OCI-LY7 (cell line): ENCODE results near the gene ZNF668. TPM values are rescaled to one million over a fixed set of nuclear protein-coding genes. Genes with fewer than 3 reads are reported as not detected.

Experiments used
- BruUV-seq: library from RNA; stranded (reverse); fragments of 400-500 nt; replicated peaks from 2 replicates; lab custom pipeline; 2021; lab: Mats Ljungman, UMichigan
- CTCF ChIA-PET: fragments of 300-600 bp; sonication (Branson Sonifier 250); formaldehyde crosslinking; loops from one replicate; lab custom pipeline; 2022; ENCODE audit warnings: antibody characterized with exemption; ENCODE audit not compliant: unreplicated experiment; lab: Charles Lee
- POLR2A ChIA-PET: fragments of 300-600 bp; sonication (Branson Sonifier 250); formaldehyde crosslinking; loops from one replicate; lab custom pipeline; 2022; ENCODE audit warnings: antibody characterized with exemption; lab: Charles Lee
- DNase-seq: peaks from one replicate; pipeline ENCODE4 v3.0.0-alpha.2; 2015; ENCODE audit warnings: low spot score
- H2AFZ ChIP-seq: fragments of 200-600 bp; sonication (generic), shearing (Covaris generic); 2 replicates; pipeline ENCODE4 v1.6.1; 2014; ENCODE audit warnings: mild to moderate bottlenecking, antibody characterized with exemption, low read length, moderate library complexity
- H3K27ac ChIP-seq: fragments of 200-600 bp; sonication (generic); 2 replicates; pipeline ENCODE4 v1.5.1; 2014; ENCODE audit warnings: mixed run types, low read depth, mild to moderate bottlenecking, moderate library complexity, low read length, inconsistent platforms; ENCODE audit not compliant: poor library complexity, severe bottlenecking
- H3K36me3 ChIP-seq: fragments of 200-600 bp; sonication (generic); 2 replicates; pipeline ENCODE4 v1.6.1; 2014; ENCODE audit warnings: mild to moderate bottlenecking, antibody characterized with exemption, low read length, moderate library complexity, mixed read lengths; ENCODE audit not compliant: insufficient read depth
- H3K4me1 ChIP-seq: fragments of 200-600 bp; sonication (generic); 2 replicates; pipeline ENCODE4 v1.5.1; 2014; ENCODE audit warnings: mild to moderate bottlenecking, low read length; ENCODE audit not compliant: insufficient read depth, poor library complexity, severe bottlenecking
- H3K4me2 ChIP-seq: fragments of 200-600 bp; sonication (generic); 2 replicates; pipeline ENCODE4 v1.6.1; 2014; ENCODE audit warnings: mild to moderate bottlenecking, low read length
- H3K4me3 ChIP-seq: fragments of 200-600 bp; sonication (generic); 2 replicates; pipeline ENCODE4 v1.5.1; 2014; ENCODE audit warnings: mild to moderate bottlenecking, low read depth, low read length; ENCODE audit not compliant: poor library complexity, severe bottlenecking
- H3K79me2 ChIP-seq: fragments of 200-600 bp; sonication (generic); 2 replicates; pipeline ENCODE4 v1.6.1; 2016; ENCODE audit warnings: low read depth, mild to moderate bottlenecking, low read length, moderate library complexity, mixed read lengths; ENCODE audit not compliant: insufficient read depth
- H3K9me2 ChIP-seq: fragments of 200-600 bp; sonication (generic); 2 replicates; pipeline ENCODE4 v1.6.1; 2016; ENCODE audit warnings: mild to moderate bottlenecking, low read length, mixed read lengths; ENCODE audit not compliant: insufficient read depth
- H3K9me3 ChIP-seq: fragments of 200-600 bp; sonication (generic); 2 replicates; pipeline ENCODE4 v1.6.1; 2014; ENCODE audit warnings: mild to moderate bottlenecking, mixed run types, low read length, mixed read lengths
- H4K20me1 ChIP-seq: fragments of 200-600 bp; sonication (generic); 2 replicates; pipeline ENCODE4 v1.6.1; 2014; ENCODE audit warnings: mild to moderate bottlenecking, antibody characterized with exemption, low read length, moderate library complexity, mixed read lengths; ENCODE audit not compliant: insufficient read depth
- EZH2phosphoT487 ChIP-seq: fragments of 200-600 bp; sonication (generic); IDR thresholded peaks from 2 replicates; pipeline ENCODE4 v1.6.1; 2018; ENCODE audit warnings: low read depth, borderline replicate concordance, mild to moderate bottlenecking, mixed run types, antibody characterized with exemption, low read length, moderate library complexity, mixed read lengths
- intact Hi-C: fragments of 100-400 bp; cut with micrococcal nuclease; formaldehyde crosslinking; loops from one replicate; pipeline ENCODE4 v1.10.0; 2022; ENCODE audit not compliant: unreplicated experiment
- total RNA-seq, 2 experiments: library from RNA; depleted of rRNA in 1 of 2; stranded (reverse); fragments of >200 nt in 1 of 2; shearing (Covaris generic) in 1 of 2; gene quantifications; 2 replicates each; pipeline ENCODE4 v1.2.3, GENCODE V29; 2014 to 2022
- TF ChIP-seq, protein P1 (sequence below): fragments of 200-600 bp; sonication (generic); conservative IDR thresholded peaks from 2 replicates; pipeline ENCODE4 v1.5.1; 2014; ENCODE audit warnings: mild to moderate bottlenecking, antibody characterized with exemption, low read length, moderate library complexity, mixed read lengths

Gene ZNF668
- total RNA-seq, 2 experiments from 2014 or later, result 7.8 to 21.7 TPM

DNA sequence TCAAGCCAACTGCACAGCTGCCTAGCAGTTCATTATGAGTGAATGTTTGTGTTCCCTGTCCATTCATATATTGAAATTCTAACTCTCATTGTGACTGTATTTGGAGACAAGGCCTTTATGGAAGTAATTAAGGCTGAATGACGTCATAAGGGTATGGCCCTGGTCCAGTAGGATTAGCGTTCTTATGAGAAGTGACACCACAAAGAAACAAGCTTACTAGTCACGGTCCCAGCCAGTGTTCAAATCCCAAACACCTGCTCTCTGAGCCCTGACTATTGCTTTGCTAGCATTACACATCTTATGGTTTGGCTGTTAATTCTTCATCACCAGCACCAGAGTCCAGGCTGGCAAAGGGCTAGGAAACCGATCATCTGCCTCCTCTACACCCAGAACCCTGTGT lies 2.2 kb downstream of the ZNF668 start:
- Histone ChIP-seq H3K36me3 (peaks cover 10% of the 10 kb centered on the region), H3K9me3 (no peaks in the 10 kb centered on the region), H3K4me1 (peaks cover 15% of the 10 kb centered on the region), H3K4me3 (peak overlapping the region; percentile 88), H3K9me2 (no peaks in the 10 kb centered on the region), H3K27ac (no peak overlapping the region), H3K79me2 (peaks cover 58% of the 10 kb centered on the region), H3K4me2 (peak overlapping the region; percentile 95), H4K20me1 (no peaks in the 10 kb centered on the region), H2AFZ (no peak overlapping the region)
- ChIA-PET CTCF (no interaction called here), POLR2A (interaction anchor here (0.7 to 1.5 kb wide), 2 partner anchors 26 to 70 kb away, joined by 3 read pairs; no protein-coding TSS in a partner anchor)
- intact Hi-C loops, result loop anchor here (5.0 kb wide), 2 partner anchors 75 to 115 kb away; partner anchors contain the start of gene SETD1A
- BruUV-seq, result no TSS peak
- TF ChIP-seq, protein P1, sequence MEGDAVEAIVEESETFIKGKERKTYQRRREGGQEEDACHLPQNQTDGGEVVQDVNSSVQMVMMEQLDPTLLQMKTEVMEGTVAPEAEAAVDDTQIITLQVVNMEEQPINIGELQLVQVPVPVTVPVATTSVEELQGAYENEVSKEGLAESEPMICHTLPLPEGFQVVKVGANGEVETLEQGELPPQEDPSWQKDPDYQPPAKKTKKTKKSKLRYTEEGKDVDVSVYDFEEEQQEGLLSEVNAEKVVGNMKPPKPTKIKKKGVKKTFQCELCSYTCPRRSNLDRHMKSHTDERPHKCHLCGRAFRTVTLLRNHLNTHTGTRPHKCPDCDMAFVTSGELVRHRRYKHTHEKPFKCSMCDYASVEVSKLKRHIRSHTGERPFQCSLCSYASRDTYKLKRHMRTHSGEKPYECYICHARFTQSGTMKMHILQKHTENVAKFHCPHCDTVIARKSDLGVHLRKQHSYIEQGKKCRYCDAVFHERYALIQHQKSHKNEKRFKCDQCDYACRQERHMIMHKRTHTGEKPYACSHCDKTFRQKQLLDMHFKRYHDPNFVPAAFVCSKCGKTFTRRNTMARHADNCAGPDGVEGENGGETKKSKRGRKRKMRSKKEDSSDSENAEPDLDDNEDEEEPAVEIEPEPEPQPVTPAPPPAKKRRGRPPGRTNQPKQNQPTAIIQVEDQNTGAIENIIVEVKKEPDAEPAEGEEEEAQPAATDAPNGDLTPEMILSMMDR, result no peak
- DNase-seq, result no peak

DNA sequence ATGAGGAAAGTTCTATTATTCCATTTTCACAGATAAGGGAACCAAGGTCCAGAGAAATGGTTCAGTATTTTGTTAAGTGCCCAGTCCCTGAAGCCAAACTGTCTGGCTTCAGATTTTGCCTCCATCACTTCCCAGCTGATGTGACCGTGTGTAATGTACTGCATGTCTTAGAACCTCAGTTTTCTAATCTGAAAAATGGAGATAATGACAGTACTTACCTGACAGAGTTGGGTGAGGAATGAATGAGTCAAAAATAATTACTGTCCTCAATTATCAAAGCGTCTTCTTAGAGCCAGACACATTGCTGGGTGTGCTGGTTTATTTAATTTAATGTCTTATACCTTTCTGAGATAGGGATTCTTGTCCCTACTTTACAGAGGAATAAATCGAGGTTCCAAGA lies 6.7 kb downstream of the ZNF668 start:
- BruUV-seq, result no TSS peak
- TF ChIP-seq, protein P1, result no peak
- no peak for TF ChIP-seq EZH2phosphoT487
- CTCF ChIA-PET, result no interaction called here

DNA sequence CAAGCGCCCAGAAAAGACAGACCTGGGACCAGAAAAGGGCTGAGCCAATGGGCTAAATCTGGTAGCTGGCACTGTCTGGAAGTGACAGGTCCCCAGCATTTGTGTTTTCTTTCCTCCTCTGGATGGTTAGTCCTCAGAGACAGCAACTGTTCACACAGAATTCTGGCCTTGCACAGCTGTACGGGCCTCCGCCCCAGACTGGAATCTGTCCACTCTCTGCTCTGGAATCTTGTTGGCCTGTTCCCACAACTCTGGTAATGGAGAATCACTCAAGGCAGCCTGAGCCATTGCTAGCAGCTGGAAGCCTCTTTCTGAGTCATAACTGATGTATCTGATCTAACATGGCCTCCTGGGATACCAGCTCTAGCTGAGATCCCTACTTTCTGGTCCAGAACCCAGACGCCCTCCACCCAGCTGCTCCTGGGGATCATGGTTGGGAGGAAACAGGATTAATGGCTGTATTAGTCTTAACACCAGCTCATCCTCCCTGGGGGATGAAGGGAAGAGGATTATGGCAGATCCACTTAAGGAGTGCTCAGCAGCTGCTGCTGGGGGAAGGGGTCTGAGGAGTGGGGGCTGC lies 9.1 kb downstream of the ZNF668 start:
- Histone ChIP-seq H3K4me2 (no peak overlapping the region), H3K79me2 (peaks cover 8% of the 10 kb centered on the region; the same call in 1 of the 2 replicates), H3K4me3 (no peak overlapping the region), H4K20me1 (no peaks in the 10 kb centered on the region), H3K4me1 (no peaks in the 10 kb centered on the region), H3K9me3 (no peaks in the 10 kb centered on the region), H3K36me3 (peaks cover 38% of the 10 kb centered on the region), H2AFZ (no peak overlapping the region), H3K9me2 (no peaks in the 10 kb centered on the region), H3K27ac (no peak overlapping the region)
- intact Hi-C loops, result no loop called here
- no peak for DNase-seq
- no peak for TF ChIP-seq EZH2phosphoT487
- TF ChIP-seq, protein P1, result no peak
- ChIA-PET POLR2A (no interaction called here), CTCF (no interaction called here)
- BruUV-seq, result no TSS peak

More for the DNA sequence above, 6.7 kb downstream of the ZNF668 start:
- Histone ChIP-seq H3K9me2 (no peaks in the 10 kb centered on the region), H3K4me2 (no peak overlapping the region), H3K9me3 (no peaks in the 10 kb centered on the region), H3K4me3 (no peak overlapping the region), H3K36me3 (peaks cover 16% of the 10 kb centered on the region), H2AFZ (no peak overlapping the region), H3K4me1 (peaks cover 8% of the 10 kb centered on the region), H3K79me2 (peaks cover 30% of the 10 kb centered on the region), H4K20me1 (no peaks in the 10 kb centered on the region), H3K27ac (no peak overlapping the region)
- POLR2A ChIA-PET, result interaction anchor here (1.0 kb wide), 1 partner anchor 25 kb away, joined by 5 read pairs; no protein-coding TSS in a partner anchor
- no peak for DNase-seq
- intact Hi-C loops, result no loop called here
